K562 (cell line): ENCODE results near the gene DLG3. TPM values are rescaled to one million over a fixed set of nuclear protein-coding genes. Genes with fewer than 3 reads are reported as not detected.
A peak's percentile ranks its signal among the peaks of the same experiment; 100 is the strongest.

ENCODE experiments used
- ATAC-seq: fragments of 200-7000 bp; cut with Tn5 transposase; 3 replicates; pipeline ENCODE4 v1.9.1; 2020; ENCODE audit warnings: moderate library complexity
- BruUV-seq: library from RNA; stranded (reverse); fragments of 400-500 nt; replicated peaks from 2 replicates; lab custom pipeline; 2021; lab: Mats Ljungman, UMichigan
- CTCF ChIA-PET: fragments of 300-600 bp; formaldehyde crosslinking; extraction: SDS; loops from one replicate; lab custom pipeline; 2021; ENCODE audit warnings: low intra/inter-chr PET ratio; lab: Yijun Ruan, JAX
- POLR2A ChIA-PET: fragments of 300-600, 350-650 bp; sonication (Branson Sonifier 250); formaldehyde crosslinking; extraction: SDS; loops from one replicate; lab custom pipeline; 2021; ENCODE audit warnings: antibody characterized with exemption, inconsistent platforms; lab: Yijun Ruan, JAX
- DNase-seq, 4 experiments: peaks; one replicate each; pipeline versions ENCODE4 v3.0.0 to v3.0.0-alpha.2; 2011 to 2018; ENCODE audit warnings: low spot score in 3 of 4, mixed read lengths in 3 of 4; ENCODE audit errors: extremely low read depth in 1 of 4
- FAIRE-seq: peaks from 2 replicates; lab custom pipeline; 2011; peaks lifted over from hg19 to GRCh38; lab: Jason Lieb, UNC
- H2AFZ ChIP-seq: 2 replicates; pipeline ENCODE4 v1.6.0; 2011; ENCODE audit warnings: low read depth, low read length, control low read depth, inconsistent platforms
- H3K27ac ChIP-seq: fragments of 200-600 bp; 3 replicates; pipeline ENCODE4 v1.8.0; 2011; ENCODE audit warnings: low read depth, mild to moderate bottlenecking, control low read depth, inconsistent platforms, low read length, moderate library complexity, mixed read lengths; ENCODE audit errors: extremely low read depth
- H3K27me3 ChIP-seq, 2 experiments: fragments of 300-600 bp in 1 of 2; 2 replicates in 1 of 2; 3 replicates in 1 of 2; pipeline versions ENCODE4 v1.6.0 to v1.8.0; 2011; ENCODE audit warnings: inconsistent platforms in 2 of 2, low read length in 2 of 2, mild to moderate bottlenecking in 1 of 2, mixed read lengths in 1 of 2, moderate library complexity in 1 of 2; ENCODE audit not compliant: control insufficient read depth in 2 of 2, insufficient read depth in 2 of 2
- H3K36me3 ChIP-seq: fragments of 300-600 bp; 3 replicates; pipeline ENCODE4 v1.8.0; 2011; ENCODE audit warnings: mild to moderate bottlenecking, low read length, inconsistent platforms; ENCODE audit not compliant: control insufficient read depth, insufficient read depth
- H3K4me1 ChIP-seq, 2 experiments: fragments of 200-600 bp in 1 of 2; replicated peaks in 1 of 2; 2 replicates in 1 of 2; 3 replicates in 1 of 2; pipeline versions ENCODE4 v1.5.1 to v1.8.0; 2011; ENCODE audit warnings: inconsistent platforms in 2 of 2, low read length in 2 of 2, mild to moderate bottlenecking in 1 of 2, mixed read lengths in 1 of 2, moderate library complexity in 1 of 2; ENCODE audit not compliant: control insufficient read depth in 2 of 2, insufficient read depth in 2 of 2
- H3K4me2 ChIP-seq: 2 replicates; pipeline ENCODE4 v1.6.1; 2011; ENCODE audit warnings: low read length, control low read depth, inconsistent platforms, mixed read lengths; ENCODE audit not compliant: insufficient read depth
- H3K4me3 ChIP-seq: fragments of 200-600 bp; sonication (generic), shearing (Covaris generic); 2 replicates; pipeline ENCODE4 v1.5.1; 2016; ENCODE audit warnings: control low read depth, inconsistent platforms
- H3K79me2 ChIP-seq: fragments of 200-600 bp; 3 replicates; pipeline ENCODE4 v1.8.0; 2011; ENCODE audit warnings: low read length, inconsistent platforms; ENCODE audit not compliant: control insufficient read depth, insufficient read depth
- H3K9ac ChIP-seq, 2 experiments: 2 replicates each; pipeline versions ENCODE4 v1.6.0 to v1.6.1; 2011; ENCODE audit warnings: low read depth in 2 of 2, low read length in 2 of 2, control low read depth in 1 of 2, inconsistent platforms in 1 of 2, mild to moderate bottlenecking in 1 of 2, mixed read lengths in 1 of 2; ENCODE audit not compliant: insufficient read depth in 1 of 2
- H3K9me1 ChIP-seq: one replicate; pipeline ENCODE4 v1.6.0; 2011; ENCODE audit warnings: inconsistent platforms, mild to moderate bottlenecking, low read length, moderate library complexity; ENCODE audit not compliant: control insufficient read depth, insufficient read depth
- H3K9me3 ChIP-seq: replicated peaks from 2 replicates; pipeline ENCODE4 v1.5.1; 2011; ENCODE audit warnings: low read depth, low read length, inconsistent platforms; ENCODE audit not compliant: control insufficient read depth, insufficient read depth
- H4K20me1 ChIP-seq: replicated peaks from 2 replicates; pipeline ENCODE4 v1.6.1; 2011; ENCODE audit warnings: low read length, inconsistent platforms, mixed read lengths; ENCODE audit not compliant: control insufficient read depth, insufficient read depth
- ID3 ChIP-seq, 2 experiments: fragments of 250-450 bp in 1 of 2; fragments of 450-650 bp in 1 of 2; sonication (Bioruptor Pico) in 1 of 2; IDR thresholded peaks; 2 replicates each; pipeline versions ENCODE4 v1.6.1 to v1.8.0; 2016 to 2021; ENCODE audit warnings: mild to moderate bottlenecking in 2 of 2, moderate library complexity in 2 of 2, missing compliant biosample characterization in 1 of 2, missing genetic modification characterization in 1 of 2
- MEF2A ChIP-seq: IDR thresholded peaks from 2 replicates; pipeline ENCODE4 v1.6.1; 2011; ENCODE audit warnings: low read depth, mild to moderate bottlenecking, low read length, moderate library complexity; ENCODE audit not compliant: control insufficient read depth
- WGBS: fragments of 100-300 bp; shearing (Covaris generic); methylation state at CpG from one replicate; pipeline ENCODE4 v1.1.6; 2016; ENCODE audit warnings: low coverage, mixed read lengths; ENCODE audit not compliant: insufficient coverage; ENCODE audit errors: missing lambda C conversion rate; 5-methylcytosine and 5-hydroxymethylcytosine counted together
- in situ Hi-C: fragments of 300-500 bp; cut with MboI; formaldehyde crosslinking; loops from 4 replicates; pipeline ENCODE4 v1.15.0; 2018; ENCODE audit warnings: inconsistent platforms, mixed read lengths
- intact Hi-C: fragments of 100-400 bp; cut with micrococcal nuclease; formaldehyde crosslinking; loops from 2 replicates; pipeline ENCODE4 v1.14.2; 2022
- polyA plus RNA-seq, 8 experiments: library from polyadenylated mRNA; depleted of rRNA in 4 of 8; stranded (reverse) in 5 of 8; unstranded in 3 of 8; fragments of >200 nt; fragmentation: Nextera tagmentation in 2 of 8; fragmentation: Illumina TruSeq in 1 of 8; extraction: Ambion mirVana in 2 of 8; extraction: Trizol in 1 of 8; gene quantifications; 2 replicates each; pipeline versions ENCODE4 v1.2.1 to v1.2.3, GENCODE V29; 2011 to 2014; ENCODE audit warnings: inconsistent platforms in 1 of 8, missing spikeins in 1 of 8
- total RNA-seq, 7 experiments: library from RNA; depleted of rRNA in 6 of 7; stranded (reverse); fragments of >200 nt in 6 of 7; fragmentation: Illumina TruSeq in 2 of 7; extraction: Trizol in 2 of 7; gene quantifications; 2 replicates each; pipeline versions ENCODE4 v1.2.1 to v1.2.3, GENCODE V29; 2011 to 2021; ENCODE audit warnings: low replicate concordance in 1 of 7

The DLG3 gene
- total and polyA plus RNA-seq, 9 of the 15 experiments (the other 6 are each of a cell fraction or from before 2014, with no cell fraction given), result 3.1 to 15.7 (median 8.8) TPM

DNA sequence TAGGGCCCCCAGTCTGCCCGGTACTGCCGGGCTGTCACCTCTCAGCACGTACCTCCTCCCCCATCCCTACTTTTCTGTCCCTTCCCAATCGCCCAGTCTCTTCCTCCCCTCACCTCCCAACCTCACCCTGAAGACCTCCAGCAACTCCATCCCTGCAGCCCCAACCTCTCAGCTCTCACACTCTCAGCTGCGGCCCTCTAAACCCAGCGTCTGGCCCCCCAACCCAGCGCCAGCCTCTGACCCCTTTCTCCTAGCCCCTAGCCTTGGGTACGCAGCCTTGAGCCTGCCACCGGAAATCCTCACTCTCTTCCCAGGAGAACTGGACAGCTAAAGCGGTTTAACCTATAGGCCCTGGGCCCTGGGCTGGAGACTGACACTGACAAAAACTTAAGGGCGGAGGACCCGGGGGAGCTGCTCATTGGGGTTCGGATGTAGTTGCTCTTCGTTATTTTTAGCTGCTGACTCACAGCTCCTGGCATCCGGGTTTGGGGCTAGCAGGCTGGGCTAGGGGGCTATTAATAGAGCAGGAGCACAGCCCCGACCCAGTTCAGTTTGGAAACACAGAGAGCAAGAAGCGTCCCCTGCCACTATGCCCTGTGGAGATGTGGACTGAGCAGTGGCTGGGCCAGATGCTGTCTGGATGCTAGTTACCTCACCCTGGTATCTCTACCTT lies 9.6 kb upstream of the DLG3 start:
- Histone ChIP-seq H3K9me3 (no peaks in the 10 kb centered on the region), H2AFZ (peak overlapping the region; percentile 79), H3K27me3 (peaks cover 2 to 11% of the 10 kb centered on the region in 2 experiments; a peak in 2 of 5 replicates), H3K9ac (peak overlapping the region in 1 of 2 experiments; percentile 79; a peak in 1 of 4 replicates), H3K9me1 (peaks cover 2% of the 10 kb centered on the region), H4K20me1 (no peaks in the 10 kb centered on the region), H3K4me3 (peak overlapping the region; percentile 75), H3K79me2 (no peaks in the 10 kb centered on the region), H3K27ac (no peak overlapping the region), H3K4me2 (peak overlapping the region; percentile 99), H3K4me1 (peaks cover 12 to 16% of the 10 kb centered on the region in 2 experiments; a peak in 4 of 5 replicates), H3K36me3 (no peaks in the 10 kb centered on the region)
- ChIA-PET POLR2A (interaction anchor here (0.7 to 0.8 kb wide), 2 partner anchors 17 to 52 kb away, joined by 4 read pairs; no protein-coding TSS in a partner anchor), CTCF (no interaction called here)
- ATAC-seq, result no peak
- in situ Hi-C loops (no loop called here), intact Hi-C loops (loop anchor here (10.0 kb wide), 2 partner anchors 170 to 400 kb away; partner anchors contain the start of genes ARR3 and P2RY4)
- FAIRE-seq, result no peak
- WGBS, result 23% methylated on average over 14 of the region's 17 CpGs
- peak in 1 of 4 experiments; percentile 16 for DNase-seq
- TF ChIP-seq MEF2A, result peak; percentile 41; the same call in 1 of the 2 replicates
- no peak for TF ChIP-seq ID3 (CRISPR knock-in tag; IDR thresholded peaks at IDR 0.05)
- TF ChIP-seq ID3 (tag; IDR thresholded peaks at IDR 0.05), result no peak
- BruUV-seq, result no TSS peak
